Posterior cingulate gyrus (tissue), 11 donors: ENCODE data around the gene SIRT7.

Experiments
- DNase-seq, 10 donors: peaks; one replicate each; pipeline versions ENCODE4 v3.0.0 to v3.0.0-alpha.2; 2020 to 2021; ENCODE audit warnings: mixed read lengths in 3 of 10
- intact Hi-C: fragments of 100-400 bp; cut with DNase I; formaldehyde crosslinking; loops from one replicate; pipeline ENCODE4 v1.15.1; 2023

The SIRT7 gene

DNA sequence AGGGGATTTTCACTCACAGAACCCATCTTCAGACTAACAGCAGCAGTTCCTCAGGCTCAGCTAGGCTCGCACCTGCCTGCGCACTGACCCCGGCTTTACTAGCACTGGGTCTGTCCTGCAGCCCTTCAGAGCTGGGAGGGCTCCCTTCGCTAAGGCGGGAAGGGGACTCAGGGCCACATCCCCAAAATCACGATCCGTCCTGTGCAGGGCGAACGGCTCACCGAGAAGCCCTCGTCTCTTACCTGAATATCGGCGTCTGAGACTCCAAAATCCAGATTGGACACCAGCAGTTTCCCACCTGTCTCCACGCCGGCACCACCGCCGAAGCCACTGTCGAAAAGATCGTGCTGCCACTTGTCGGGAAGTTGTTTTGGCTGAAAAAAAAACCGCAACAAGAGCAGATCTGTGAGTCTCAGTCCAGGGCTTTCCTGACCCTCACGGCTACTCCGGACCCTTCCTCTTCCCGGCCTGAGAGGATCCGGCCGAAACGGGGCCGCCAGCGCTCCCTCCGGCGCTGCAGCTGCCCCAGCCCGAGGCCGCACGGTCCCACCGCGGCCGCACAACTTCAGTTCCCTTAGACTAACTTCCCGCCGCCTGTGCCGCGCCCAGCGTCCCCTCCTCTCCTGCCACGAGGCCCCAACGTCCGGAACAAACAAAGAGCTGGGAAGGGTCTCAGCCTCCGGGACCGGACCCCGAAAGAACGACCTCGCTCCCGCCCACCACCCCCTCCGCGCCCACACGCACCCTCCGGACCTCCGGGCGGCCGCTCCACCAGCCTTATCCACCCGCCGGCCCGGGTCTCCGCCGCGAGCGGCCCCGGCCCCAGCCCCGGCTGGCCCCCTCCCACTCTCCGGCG is 27.3 kb downstream of the SIRT7 start:
- intact Hi-C loops, result no loop called here
- peak in 1 of 10 donors; percentile 80 for DNase-seq

DNA sequence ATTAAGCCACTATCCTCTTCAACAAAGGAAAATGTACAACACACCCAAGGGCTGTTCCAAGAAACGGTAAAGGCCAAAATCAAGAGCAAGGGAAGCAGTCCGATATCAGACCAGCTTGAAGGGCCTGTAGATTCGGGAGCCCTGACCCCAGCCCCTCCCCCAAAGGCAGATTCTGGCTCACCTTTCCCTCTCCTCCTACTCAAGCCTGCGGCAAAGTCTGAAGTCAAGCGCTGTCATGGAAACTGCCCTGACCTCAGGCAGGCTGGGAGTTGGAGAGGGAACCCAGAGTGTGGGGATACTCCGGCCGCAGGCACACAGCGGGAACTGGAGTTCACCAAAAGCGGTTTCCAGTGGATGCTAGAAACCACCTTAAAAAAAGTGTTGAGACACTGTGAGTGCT is 28.4 kb downstream of the SIRT7 start:
- no peak for DNase-seq
- intact Hi-C loops, result no loop called here

DNA sequence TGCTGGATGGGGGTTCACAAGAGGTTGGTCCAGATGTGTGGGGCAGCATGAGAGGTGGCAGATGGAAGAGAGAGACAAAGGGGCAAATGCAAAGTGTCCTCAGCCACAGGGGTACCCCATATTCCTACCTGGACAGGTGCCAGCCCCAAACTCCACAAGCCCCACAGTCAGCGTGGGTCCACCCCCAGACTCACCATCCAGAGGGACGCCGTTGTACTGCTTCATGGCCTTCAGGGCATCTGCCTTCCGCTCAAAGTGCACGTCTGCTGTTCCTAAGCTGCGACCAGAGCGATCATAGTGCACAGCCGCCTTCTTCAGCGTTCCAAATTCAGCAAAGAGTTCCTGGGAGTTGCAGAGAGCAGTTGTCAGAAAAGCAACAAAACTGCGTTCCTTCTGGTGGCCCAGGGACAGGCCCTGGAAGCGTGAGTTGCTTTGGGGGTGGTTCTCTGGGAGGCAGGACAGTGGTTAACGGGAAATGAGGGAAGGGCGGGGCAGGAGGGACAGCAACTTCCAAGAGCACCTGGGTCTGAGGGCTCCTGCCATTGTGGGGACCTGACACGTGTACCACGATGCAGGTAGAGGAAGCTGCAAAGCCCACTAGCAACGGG is 28.9 kb downstream of the SIRT7 start:
- no peak for DNase-seq
- intact Hi-C loops, result no loop called here

DNA sequence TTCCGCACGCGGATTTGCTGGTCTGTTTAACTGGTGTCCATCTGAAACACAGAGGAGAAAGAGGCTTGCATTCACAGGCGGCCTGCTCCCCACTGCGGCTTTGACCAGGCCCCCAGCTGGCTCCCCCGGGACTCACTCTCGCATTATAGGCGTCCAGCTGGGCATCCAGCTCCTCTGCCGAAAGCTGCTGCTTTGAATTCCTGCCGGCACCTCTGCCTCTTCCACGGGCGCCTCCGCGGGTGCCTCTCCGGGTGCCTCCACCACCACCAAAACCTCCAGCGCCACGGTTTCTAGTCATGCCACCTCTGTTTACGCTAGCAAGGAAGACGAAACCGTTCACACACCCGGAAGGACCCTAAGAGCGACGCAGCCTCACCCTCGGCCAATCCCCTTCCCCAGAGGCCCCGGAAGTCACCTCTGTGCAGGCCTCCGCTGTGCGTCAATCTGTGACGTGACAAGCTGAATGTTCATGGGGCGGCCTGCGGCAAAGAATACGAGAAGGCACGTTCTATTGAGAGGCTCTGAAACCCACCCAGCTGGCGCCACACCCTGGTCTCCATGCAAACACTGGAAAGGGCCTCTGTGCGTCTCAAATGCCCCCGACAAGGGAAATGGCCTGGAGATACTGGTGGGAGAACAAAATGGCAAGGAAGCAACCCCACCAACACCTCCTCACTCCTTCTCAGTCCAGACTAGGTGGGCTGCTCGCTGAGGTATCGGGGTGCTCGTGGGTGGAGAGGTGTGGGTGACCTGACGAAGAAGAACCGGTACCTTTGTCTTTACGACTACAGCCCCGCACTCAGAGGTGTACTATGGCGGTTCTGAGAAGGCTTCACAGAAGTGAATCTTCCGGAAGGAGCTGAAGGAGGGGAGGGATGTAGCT is 29.6 kb downstream of the SIRT7 start:
- no peak for DNase-seq
- intact Hi-C loops, result no loop called here

DNA sequence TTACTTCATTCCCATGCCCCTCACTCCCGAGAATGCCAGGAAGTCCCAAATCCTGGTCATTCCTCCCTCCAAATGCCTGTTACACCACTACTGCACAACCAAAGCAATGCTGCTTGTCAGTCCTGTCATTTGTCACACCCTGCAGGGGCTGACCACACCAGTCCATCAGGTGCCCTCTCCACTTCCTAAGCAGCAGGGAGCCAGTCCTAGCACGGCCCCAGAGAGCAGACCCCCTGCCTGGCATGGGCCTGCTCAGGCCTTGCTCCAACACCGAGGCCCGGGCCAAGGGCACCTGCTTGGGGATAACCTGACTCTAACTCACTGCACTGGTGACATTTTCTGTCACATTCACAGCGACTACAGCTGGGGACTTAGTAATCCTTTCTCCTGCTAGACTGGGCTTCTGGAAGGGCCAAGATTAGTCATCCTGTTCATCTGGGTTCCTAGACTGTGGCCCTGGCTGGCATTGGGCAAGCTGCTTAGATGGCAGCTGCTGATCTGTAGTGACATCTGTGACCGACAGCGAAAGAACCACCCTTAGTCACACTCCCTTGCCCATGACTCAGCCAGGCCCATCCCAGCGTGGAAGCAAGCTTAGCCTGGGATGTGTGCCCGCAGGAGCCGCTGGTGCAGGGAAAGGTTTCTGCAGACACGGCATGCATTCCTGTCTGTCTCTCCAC is 32.0 kb downstream of the SIRT7 start:
- intact Hi-C loops, result no loop called here

DNA sequence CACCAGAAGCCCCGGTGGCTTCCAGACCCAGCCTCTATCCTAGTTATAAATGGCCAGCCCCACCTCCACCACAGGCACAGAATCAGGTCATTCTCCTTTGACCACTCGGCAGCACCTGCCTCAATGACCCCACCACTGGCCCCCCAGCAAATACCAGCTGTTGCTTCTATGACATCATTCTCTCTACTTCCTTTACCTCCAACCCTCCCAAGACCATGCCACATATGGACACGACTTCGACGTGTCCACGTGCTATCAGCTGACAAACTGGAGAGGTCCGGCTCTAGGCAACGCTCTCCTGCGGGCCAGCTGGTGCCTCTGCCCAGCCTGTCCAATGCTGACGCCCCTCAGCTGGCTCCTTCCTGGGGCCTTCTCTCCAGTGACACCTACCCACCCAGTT is 32.5 kb downstream of the SIRT7 start:
- intact Hi-C loops, result no loop called here
- DNase-seq, result no peak

More for the DNA sequence above, 32.0 kb downstream of the SIRT7 start:
- peak in 1 of 10 donors; percentile 82 for DNase-seq

DNA sequence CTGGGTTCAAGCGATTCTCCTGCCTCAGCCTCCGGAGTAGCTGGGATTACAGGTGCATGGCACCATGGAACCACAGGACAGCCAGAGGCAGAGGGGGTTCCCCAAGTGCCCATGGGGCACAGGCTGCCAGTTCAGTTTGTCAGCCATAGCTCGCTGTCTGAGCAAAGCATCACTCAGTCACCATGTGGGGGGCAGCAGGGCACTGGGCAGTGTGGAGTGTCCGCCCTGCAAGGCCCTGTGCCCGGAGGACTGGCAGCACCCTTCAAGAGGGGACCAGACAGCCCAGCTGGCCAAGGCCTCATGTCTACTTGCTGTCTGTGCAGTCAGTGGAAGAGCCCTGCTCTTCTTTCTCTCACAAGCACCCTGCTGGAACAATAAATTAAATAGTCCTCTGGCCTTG is 33.0 kb downstream of the SIRT7 start:
- intact Hi-C loops, result no loop called here
- no peak for DNase-seq

DNA sequence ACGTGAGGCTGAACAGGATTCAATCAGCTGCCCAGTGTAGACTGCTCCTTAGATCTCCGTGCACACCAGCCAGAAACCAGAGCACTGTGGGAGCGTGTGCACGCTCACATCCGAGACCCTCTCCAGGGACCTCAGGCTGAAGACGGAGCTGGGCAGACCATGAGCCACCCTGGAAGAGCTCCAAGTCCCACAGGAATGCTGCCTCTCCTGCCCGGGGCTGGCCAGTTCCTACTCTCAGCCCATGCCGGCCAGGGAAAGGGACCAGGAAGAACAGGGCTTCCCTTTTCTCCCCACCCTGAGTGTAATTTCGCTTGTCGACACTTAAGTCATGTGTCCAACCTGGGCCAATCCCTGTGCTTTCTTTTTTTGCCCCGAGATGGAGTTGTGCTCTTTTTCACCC is 33.5 kb downstream of the SIRT7 start:
- intact Hi-C loops, result no loop called here
- no peak for DNase-seq

DNA sequence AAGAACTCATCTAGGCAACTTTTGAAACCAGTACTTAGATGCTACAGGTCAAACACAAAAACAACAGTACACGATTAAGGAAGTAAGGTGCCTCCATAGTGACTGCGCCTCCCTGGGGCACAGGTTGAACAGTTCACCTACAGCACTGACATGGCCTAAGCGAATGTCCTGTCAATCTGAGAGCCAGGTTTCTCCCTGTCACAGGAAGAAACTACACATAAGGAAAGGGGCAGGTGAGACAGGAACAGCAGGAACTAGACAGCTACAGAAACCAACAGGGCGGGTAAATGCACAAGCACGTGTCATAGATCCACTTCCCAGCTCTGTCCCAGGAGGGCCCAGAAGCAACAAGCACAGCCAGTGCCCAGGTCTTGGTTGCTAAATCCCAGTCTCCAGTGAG is 38.9 kb downstream of the SIRT7 start:
- intact Hi-C loops, result no loop called here
- no peak for DNase-seq

DNA sequence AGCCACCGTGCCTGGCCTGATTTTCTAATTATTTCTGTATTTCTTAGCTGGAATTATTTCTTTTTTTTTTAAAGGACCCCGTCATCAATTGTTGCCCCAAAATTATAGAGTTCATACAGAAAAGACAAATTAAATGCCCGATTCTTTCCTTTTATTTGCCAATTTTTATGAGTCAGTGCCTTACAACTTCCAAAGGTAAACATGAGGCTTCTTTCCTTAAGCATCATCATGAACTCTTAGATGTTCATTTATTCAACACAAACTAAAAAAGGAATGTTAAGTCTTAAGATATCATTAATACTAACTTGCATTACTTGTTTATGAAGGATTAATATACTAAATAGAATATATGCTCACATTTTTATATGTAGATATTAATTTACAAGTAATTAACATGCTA is 39.7 kb downstream of the SIRT7 start:
- intact Hi-C loops, result no loop called here
- DNase-seq, result no peak

DNA sequence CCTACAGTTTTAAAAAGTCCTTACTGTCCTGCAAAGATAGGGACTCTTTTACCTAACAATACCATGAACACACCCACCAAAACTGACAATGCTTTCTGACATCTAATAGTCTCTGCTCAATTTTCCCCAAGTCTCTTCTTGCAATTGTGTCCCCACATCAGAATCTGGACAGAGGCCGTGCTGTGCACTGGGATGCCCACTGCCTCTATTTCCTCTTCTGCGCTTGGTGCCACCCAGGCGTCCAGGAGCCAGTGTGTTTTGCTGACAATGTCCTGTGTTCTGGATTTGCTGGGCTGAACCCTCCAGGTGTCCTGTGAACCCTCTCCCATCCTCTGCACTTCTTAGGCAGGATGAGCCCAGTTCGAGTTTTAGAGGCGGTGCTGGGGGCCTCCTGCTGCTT is 40.4 kb downstream of the SIRT7 start:
- intact Hi-C loops, result no loop called here
- no peak for DNase-seq

DNA sequence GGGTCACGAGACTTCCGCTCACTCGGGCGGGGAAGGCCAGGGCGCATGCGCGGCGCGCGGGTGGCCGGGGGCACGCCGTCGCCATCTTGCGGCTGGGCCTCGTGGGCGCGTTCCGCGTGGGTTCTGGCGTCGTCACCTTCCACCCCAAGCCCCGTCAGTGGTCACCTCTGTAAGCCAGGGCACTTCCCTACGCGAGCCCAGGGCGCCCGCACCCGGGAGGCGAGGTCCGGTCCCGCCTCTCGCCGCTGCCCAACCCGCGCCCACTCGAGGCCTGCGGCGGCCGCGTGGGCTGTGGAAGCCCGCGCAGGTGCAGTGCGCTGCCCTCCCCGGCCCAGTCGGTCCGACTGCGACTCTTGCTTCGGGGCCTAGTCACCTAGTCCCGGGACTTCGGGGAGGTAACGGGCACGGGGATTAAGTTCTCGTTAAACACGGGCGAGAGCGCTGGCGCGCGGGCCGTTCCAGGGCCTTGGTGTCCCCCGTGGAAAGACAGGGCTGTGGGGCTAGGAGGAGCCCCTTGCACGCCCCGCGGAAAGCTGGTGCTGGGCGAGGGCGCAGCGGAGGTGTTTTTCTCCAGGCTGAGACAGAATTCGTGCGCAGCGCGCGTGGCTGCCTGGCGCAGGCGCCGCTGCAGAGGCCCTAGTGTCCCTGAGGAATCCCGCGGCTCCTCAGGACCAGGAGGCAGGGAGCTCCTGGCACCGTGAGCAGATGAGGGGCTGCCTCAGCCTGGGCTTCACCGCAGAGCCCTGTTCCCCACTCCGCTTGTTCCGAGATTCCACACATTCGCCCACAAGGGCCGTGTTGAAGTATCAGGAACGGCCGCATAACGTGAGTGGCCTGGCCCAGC is 46.4 kb downstream of the SIRT7 start:
- intact Hi-C loops, result no loop called here

DNA sequence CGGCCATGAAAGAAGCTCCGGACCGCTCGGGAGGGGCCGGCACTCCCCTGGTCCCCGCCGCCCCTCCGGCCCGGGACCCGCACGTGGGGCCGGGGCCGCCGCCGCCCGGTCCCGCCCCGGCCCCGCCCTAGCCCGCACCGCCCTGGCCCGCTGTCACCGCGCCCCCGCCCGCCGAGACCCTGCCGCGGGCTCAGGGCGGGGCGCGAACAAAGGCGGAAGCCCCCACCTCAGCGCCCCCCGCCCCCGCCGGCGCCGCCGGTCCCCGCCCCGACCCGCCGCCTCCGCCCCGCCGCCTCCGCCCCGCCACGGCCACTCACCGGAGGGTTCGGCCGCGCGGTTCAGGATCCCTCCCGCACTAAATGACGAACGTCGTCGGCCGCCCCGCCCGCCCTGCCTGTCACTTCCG is 47.0 kb downstream of the SIRT7 start, which contains the start of gene ARHGDIA:
TSS of gene ARHGDIA (minus strand) at position 357 of the 406 bp plus-strand sequence. CDS start 1,407 bp downstream, outside the sequence.
- intact Hi-C loops, result no loop called here

More for the DNA sequence above, 46.4 kb downstream of the SIRT7 start:
- peak; percentile 84 to 98 (median 91) for DNase-seq

DNA sequence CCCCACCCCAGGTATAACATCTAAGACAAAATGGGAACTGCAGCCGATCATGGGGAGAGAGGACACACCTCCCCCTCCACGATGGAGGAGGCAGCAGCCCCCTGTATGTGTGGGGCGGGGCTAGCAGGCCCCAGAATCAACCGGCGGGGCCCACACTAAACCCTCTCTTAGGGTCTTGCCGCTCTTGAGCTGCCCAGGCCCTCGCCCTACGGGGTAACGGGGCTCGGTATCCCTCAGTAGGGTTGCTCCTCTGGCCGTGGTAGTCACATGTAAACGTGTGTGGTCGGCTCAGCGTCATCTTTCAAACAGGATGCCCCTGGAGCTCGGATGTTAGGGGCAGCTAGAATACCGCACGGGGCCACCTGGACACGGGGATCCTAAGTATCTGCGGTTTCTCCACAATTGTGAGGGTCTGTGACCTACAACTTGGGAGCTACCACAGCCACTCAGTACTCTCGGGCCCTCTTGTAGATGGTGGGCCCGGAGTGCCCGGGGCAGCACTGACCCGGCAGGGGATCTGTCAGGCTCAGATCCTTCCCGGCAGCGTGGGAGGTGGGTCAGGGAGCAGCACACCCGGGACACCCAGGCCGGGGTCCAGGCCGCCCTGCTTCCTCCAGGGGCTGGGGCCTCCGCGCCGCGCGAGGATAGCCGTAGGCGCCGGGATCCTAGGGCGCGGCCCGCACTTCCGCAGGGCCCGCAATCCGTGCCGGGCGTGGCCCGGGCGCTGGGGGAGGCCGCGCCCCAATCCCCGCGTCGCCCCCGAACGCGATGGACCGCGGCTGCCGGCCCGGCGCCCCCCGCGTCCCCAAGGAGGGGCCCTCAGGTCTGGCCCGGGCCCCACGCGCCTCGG is 47.6 kb downstream of the SIRT7 start:
- intact Hi-C loops, result no loop called here
- DNase-seq, result peak in 1 of 10 donors; percentile 77

More for the DNA sequence above, 47.0 kb downstream of the SIRT7 start, which contains the start of gene ARHGDIA:
- DNase-seq, result no peak

DNA sequence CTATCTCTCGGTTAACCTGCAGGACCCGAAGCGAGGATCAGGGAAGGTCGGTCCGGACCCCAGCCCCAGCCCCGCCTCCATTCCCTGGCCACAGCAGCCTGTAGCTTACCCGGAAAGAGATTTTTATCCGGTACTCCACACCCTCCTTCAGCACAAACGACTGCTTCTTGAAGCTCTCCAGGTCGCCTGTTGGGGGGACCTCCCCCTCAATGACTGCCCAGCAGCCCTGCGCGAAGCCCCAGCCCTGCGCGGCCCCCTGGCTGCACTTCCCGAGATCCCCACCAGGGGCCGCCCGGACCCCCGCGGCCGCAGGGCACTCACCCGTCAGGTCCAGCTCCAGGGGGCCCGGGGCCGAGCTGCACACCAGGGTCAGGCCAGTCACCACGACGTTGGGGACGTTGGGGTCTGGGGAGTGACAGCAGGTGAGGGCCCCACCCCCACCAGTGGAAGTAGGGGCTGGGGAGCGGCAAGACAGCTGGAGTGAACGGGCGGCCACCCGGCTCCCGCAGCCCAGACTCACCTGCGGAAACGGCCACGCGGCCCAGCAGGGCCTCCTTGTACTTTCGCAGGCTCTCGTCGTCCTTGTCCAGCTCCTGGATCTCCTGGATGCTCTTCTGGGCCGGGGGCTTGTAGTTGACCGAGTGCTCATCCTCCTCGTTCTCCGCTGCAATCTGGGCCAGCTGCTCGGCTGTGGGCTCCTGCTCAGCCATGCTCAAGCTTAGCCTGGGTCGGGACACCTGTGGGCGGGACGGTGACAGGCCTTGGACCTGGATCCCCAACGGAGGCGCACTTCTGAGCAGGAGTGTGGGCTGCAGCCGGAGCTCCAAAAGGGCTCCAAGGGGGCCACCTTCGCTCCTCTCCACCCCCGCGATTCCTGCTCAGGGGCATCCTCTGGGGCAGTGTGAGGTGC is 48.5 kb downstream of the SIRT7 start:
- peak in 1 of 10 donors; percentile 86 for DNase-seq
- intact Hi-C loops, result no loop called here

DNA sequence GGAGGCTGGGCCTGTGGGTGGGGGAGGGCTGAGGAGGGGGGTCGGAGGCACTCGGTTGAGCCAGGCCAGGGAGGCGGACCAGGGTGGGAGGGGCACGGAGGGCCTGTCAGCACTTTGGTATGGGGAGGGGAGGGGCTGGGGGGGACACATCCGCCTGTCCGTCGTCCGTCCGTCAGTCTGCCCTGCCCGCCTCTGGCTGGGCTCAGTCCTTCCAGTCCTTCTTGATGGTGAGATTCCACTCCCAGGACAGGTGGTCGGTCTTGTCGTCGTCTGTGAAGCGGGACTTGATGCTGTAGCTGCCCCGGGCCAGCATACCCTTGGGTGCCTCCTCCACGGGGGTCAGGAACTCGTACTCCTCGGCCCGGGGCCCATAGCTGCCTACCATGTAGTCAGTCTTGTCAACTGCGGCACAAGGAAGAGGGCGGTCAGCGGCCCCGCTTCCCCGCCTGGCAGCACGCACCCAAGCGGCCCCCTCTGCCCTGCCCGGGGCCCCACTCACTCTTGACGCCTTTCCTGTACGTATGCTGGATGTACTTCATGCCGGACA is 49.2 kb downstream of the SIRT7 start:
- intact Hi-C loops, result no loop called here
- DNase-seq, result no peak

DNA sequence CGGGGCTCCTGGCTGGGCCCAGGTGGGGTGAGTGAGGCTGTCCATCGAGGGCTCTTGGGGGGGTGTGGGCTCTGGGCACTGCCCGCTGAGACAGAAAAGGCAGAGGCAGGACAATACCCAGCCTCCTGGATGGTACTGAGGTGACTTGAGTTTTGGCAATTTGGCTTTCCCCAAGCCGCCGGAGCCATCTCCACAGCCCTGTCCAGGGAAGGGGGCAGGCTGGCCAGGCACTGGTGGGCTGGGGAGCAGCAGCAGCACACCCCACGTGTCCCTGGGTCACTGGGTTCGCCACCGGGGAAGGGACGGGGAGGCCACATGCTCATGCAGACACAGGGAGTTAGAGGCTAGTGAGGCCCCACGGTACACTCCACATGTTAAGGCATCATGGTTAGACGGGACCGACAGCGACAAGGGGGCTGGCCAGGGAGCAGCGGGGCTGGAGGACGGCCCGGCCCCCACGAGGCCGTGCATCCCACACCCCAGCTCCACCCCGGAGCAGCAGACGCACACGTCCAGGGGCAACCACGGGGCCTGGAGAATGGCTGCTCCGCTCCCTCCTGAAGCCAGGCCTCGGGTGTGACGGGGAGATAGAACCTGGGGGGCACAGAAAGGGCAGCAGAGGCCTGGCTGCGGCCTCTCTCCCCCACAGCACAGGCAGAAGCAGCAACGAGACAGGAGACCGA is 49.8 kb downstream of the SIRT7 start:
- DNase-seq, result no peak
- intact Hi-C loops, result no loop called here
